OCI-LY3 (cell line): ENCODE data around the gene MEF2A.

Experiments used
- H2AFZ ChIP-seq: fragments of 200-600, 300-600 bp; shearing (Covaris generic); 2 replicates; pipeline ENCODE4 v1.6.0; 2014; ENCODE audit warnings: antibody characterized with exemption, low read depth, low read length
- H3K27ac ChIP-seq: fragments of 200-600, 300-600 bp; sonication (generic); 2 replicates; pipeline ENCODE4 v1.5.1; 2014; ENCODE audit warnings: mild to moderate bottlenecking, low read length, moderate library complexity, mixed read lengths
- H3K27me3 ChIP-seq: fragments of 200-600, 300-600 bp; sonication (generic); 2 replicates; pipeline ENCODE4 v1.6.1; 2014; ENCODE audit warnings: low read depth, low read length, mixed read lengths
- H3K36me3 ChIP-seq: fragments of 200-600, 300-600 bp; sonication (generic); replicated peaks from 2 replicates; pipeline ENCODE3; 2014; ENCODE audit warnings: low read depth, low read length, mixed read lengths
- H3K4me1 ChIP-seq: fragments of 300-600, 200-600 bp; sonication (generic); 2 replicates; pipeline ENCODE4 v1.6.1; 2014; ENCODE audit warnings: low read length, mixed read lengths
- H3K4me2 ChIP-seq: fragments of 200-600, 300-600 bp; sonication (generic); 2 replicates; pipeline ENCODE4 v1.6.1; 2014; ENCODE audit warnings: low read length, mixed read lengths
- H3K4me3 ChIP-seq: fragments of 300-600, 200-600 bp; sonication (generic); 2 replicates; pipeline ENCODE4 v1.5.1; 2014; ENCODE audit warnings: antibody characterized with exemption, mild to moderate bottlenecking, low read length, moderate library complexity
- H3K79me2 ChIP-seq: fragments of 300-600, 200-600 bp; shearing (Covaris generic); 2 replicates; pipeline ENCODE4 v1.6.1; 2014; ENCODE audit warnings: mild to moderate bottlenecking, low read length, mixed read lengths
- H3K9ac ChIP-seq: fragments of 300-600, 200-600 bp; shearing (Covaris generic); 2 replicates; pipeline ENCODE4 v1.6.0; 2014; ENCODE audit warnings: mild to moderate bottlenecking, low read length, moderate library complexity
- H3K9me3 ChIP-seq: fragments of 200-600, 300-600 bp; shearing (Covaris generic); 2 replicates; pipeline ENCODE4 v1.6.1; 2014; ENCODE audit warnings: low read length, mixed read lengths; ENCODE audit not compliant: insufficient read depth
- H4K20me1 ChIP-seq: fragments of 200-600, 300-600 bp; sonication (generic); 2 replicates; pipeline ENCODE4 v1.6.1; 2016; ENCODE audit warnings: low read length, mixed read lengths; ENCODE audit not compliant: insufficient read depth
- EZH2phosphoT487 ChIP-seq: fragments of 200-600 bp; shearing (Covaris generic); IDR thresholded peaks from 2 replicates; pipeline ENCODE4 v1.6.1; 2018; ENCODE audit warnings: antibody characterized with exemption, mixed run types, low read depth
- TF ChIP-seq, protein P1 (sequence below): fragments of 200-600, 300-600 bp; sonication (generic); IDR thresholded peaks from 2 replicates; pipeline ENCODE4 v1.5.1; 2014; ENCODE audit warnings: antibody characterized with exemption, low read length, low read depth

Gene MEF2A

DNA sequence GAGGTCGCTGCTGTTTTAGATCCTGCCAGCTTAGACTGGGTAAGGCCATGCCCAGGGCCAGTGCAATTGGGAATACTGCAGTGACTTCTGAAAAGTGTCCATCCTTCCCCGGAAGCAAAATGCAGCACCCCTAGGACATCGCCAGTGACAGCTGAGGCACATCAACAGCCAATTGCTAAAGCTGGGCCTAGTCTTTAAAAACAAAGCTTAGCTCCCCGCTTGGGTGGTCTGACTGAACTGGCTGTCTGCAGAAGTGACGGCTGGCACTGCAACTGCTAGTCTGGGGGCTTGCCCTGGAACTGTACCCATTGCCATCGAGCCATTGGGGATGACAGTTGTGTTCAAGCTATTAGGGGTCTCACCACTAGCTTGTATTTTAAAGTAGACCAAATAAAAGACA is 163.1 kb downstream of the MEF2A start:
- no peak overlapping the region for H3K27ac ChIP-seq
- TF ChIP-seq EZH2phosphoT487 = no peak
- TF ChIP-seq, protein P1, sequence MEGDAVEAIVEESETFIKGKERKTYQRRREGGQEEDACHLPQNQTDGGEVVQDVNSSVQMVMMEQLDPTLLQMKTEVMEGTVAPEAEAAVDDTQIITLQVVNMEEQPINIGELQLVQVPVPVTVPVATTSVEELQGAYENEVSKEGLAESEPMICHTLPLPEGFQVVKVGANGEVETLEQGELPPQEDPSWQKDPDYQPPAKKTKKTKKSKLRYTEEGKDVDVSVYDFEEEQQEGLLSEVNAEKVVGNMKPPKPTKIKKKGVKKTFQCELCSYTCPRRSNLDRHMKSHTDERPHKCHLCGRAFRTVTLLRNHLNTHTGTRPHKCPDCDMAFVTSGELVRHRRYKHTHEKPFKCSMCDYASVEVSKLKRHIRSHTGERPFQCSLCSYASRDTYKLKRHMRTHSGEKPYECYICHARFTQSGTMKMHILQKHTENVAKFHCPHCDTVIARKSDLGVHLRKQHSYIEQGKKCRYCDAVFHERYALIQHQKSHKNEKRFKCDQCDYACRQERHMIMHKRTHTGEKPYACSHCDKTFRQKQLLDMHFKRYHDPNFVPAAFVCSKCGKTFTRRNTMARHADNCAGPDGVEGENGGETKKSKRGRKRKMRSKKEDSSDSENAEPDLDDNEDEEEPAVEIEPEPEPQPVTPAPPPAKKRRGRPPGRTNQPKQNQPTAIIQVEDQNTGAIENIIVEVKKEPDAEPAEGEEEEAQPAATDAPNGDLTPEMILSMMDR = no peak
- H3K4me2 ChIP-seq = no peak overlapping the region
- H3K27me3 ChIP-seq = no peaks in the 10 kb centered on the region
- no peaks in the 10 kb centered on the region for H3K79me2 ChIP-seq
- no peaks in the 10 kb centered on the region for H3K9me3 ChIP-seq
- H3K4me3 ChIP-seq = no peak overlapping the region
- peaks cover 5% of the 10 kb centered on the region; the same call in 1 of the 2 replicates for H3K4me1 ChIP-seq
- no peaks in the 10 kb centered on the region for H3K36me3 ChIP-seq
- no peak overlapping the region for H3K9ac ChIP-seq
- no peaks in the 10 kb centered on the region for H4K20me1 ChIP-seq
- no peak overlapping the region for H2AFZ ChIP-seq

DNA sequence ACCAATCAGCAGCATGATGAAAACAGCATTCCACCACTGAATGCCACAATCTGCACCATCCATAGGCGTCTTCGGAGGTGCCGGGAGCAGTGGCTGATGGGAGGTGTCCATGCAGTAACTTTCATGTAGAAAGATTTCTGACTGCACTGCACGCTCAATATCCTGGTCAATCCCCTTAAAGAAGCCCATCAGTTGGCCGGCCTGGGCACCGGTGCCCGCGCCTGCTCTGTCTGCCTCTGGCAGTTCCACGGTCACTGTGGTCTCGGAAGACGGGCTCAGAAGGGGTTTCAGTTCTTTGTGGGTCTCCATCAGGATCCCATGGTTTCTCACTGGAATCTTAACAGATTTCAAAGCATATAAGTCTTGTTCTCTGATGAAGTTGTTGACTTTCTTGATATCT is 163.5 kb downstream of the MEF2A start:
- Histone ChIP-seq H3K27me3 (no peaks in the 10 kb centered on the region), H3K9ac (no peak overlapping the region), H3K79me2 (no peaks in the 10 kb centered on the region), H2AFZ (no peak overlapping the region), H4K20me1 (no peaks in the 10 kb centered on the region), H3K36me3 (no peaks in the 10 kb centered on the region), H3K4me3 (no peak overlapping the region), H3K9me3 (no peaks in the 10 kb centered on the region), H3K4me2 (no peak overlapping the region), H3K27ac (no peak overlapping the region), H3K4me1 (peaks cover 5% of the 10 kb centered on the region; the same call in 1 of the 2 replicates)
- TF ChIP-seq, protein P1 = no peak
- TF ChIP-seq EZH2phosphoT487 = no peak

DNA sequence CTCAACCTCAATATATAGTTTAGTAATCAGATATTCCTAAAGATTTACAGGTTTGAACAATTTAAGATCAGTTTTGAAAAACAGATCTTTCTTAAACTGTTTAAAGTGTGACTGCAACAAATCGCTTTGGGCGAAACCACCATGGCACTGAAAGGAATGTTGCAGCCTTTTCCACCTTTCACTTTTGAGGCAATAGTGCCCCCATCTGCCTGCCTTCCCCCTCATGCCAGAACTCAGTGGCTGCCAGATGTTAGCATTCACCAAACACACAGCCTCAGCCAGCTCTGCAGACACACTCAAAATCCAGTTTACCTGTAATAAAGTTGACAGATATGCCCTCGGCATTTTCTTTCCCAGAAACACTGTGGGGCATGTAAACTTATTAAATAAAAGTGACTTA is 164.1 kb downstream of the MEF2A start:
- no peaks in the 10 kb centered on the region for H4K20me1 ChIP-seq
- H3K4me2 ChIP-seq = no peak overlapping the region
- no peak overlapping the region for H3K4me3 ChIP-seq
- no peak overlapping the region for H2AFZ ChIP-seq
- no peak for TF ChIP-seq EZH2phosphoT487
- TF ChIP-seq, protein P1 = peak; percentile 62
- H3K27me3 ChIP-seq = no peaks in the 10 kb centered on the region
- peaks cover 5% of the 10 kb centered on the region; the same call in 1 of the 2 replicates for H3K4me1 ChIP-seq
- no peak overlapping the region for H3K9ac ChIP-seq
- no peaks in the 10 kb centered on the region for H3K79me2 ChIP-seq
- no peaks in the 10 kb centered on the region for H3K36me3 ChIP-seq
- H3K27ac ChIP-seq = no peak overlapping the region
- no peaks in the 10 kb centered on the region for H3K9me3 ChIP-seq

DNA sequence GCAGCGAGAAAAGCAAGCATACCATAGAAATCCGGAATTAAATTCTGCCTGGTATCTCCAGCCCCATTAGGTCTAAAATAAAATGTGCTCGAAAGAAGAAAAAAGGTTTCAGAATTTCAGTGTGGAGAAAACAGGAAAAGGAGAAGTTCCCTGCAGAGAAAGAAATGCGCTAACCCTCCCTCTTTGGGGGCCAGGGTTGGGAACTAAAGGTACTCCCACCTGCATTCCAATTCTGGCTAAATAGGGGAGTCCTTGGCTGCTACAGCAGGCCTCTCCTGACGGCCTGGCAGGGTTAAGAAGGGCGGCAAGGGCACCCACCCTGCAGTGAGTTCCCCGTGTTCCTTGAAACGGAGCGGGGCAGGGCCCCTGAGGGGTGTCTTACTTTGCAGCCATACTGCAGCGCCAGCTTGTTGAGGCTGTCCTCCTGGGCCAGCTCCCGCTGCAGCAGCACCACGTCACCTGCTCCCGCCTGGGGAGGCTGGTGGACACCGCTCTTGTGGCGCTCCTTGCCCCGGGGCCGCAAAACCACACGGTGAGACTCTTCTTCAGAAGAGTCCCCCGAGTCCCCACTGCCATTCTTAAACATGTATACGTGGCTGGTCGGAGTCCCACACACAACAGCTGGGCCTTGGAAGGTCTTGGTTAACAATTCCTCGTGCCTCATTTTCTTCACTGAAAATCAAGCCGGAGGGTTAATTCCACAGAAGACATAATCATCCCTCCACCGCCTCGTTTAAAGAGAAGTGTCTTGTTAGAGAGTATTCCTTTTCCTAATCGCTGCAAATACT is 165.7 kb downstream of the MEF2A start:
- H3K27me3 ChIP-seq = no peaks in the 10 kb centered on the region
- H2AFZ ChIP-seq = no peak overlapping the region
- TF ChIP-seq EZH2phosphoT487 = no peak
- TF ChIP-seq, protein P1 = no peak
- no peak overlapping the region for H3K27ac ChIP-seq
- H3K36me3 ChIP-seq = no peaks in the 10 kb centered on the region
- no peak overlapping the region for H3K4me2 ChIP-seq
- no peaks in the 10 kb centered on the region for H4K20me1 ChIP-seq
- no peaks in the 10 kb centered on the region for H3K79me2 ChIP-seq
- H3K9ac ChIP-seq = no peak overlapping the region
- H3K4me1 ChIP-seq = peaks cover 5% of the 10 kb centered on the region; the same call in 1 of the 2 replicates
- no peak overlapping the region for H3K4me3 ChIP-seq
- no peaks in the 10 kb centered on the region for H3K9me3 ChIP-seq
